GM23338 (cell line): ENCODE results near the gene RIMS4.

ENCODE experiments used
- CREB1 ChIP-seq: fragments of 250-450 bp; sonication (Bioruptor Pico); IDR thresholded peaks from 2 replicates; pipeline ENCODE4 v1.5.0; 2020; ENCODE audit warnings: low read depth, mild to moderate bottlenecking, moderate library complexity
- EZH2 ChIP-seq: fragments of 200-600 bp; sonication (generic); IDR thresholded peaks from one replicate; pipeline ENCODE4 v1.8.0; 2017; ENCODE audit warnings: antibody characterized with exemption, mild to moderate bottlenecking, low read depth; ENCODE audit not compliant: unreplicated experiment
- EZH2phosphoT487 ChIP-seq: fragments of 200-600 bp; sonication (generic); IDR thresholded peaks from one replicate; pipeline ENCODE4 v1.8.1; 2018; ENCODE audit warnings: antibody characterized with exemption; ENCODE audit not compliant: unreplicated experiment
- JUNB ChIP-seq: IDR thresholded peaks from one replicate; pipeline ENCODE4 v1.6.1; 2016; ENCODE audit warnings: antibody characterized with exemption; ENCODE audit not compliant: unreplicated experiment
- NANOG ChIP-seq: IDR thresholded peaks from 2 replicates; pipeline ENCODE4 v1.6.1; 2016; ENCODE audit warnings: antibody characterized with exemption, borderline replicate concordance
- POLR2AphosphoS5 ChIP-seq: IDR thresholded peaks from 2 replicates; pipeline ENCODE4 v1.6.1; 2016; ENCODE audit warnings: antibody characterized with exemption, low read depth
- ZNF114 ChIP-seq: fragments of 250-450 bp; sonication (Bioruptor Pico); IDR thresholded peaks from 2 replicates; pipeline ENCODE4 v1.5.0; 2020; ENCODE audit warnings: mild to moderate bottlenecking, moderate library complexity
- ZNF331 ChIP-seq: fragments of 250-450 bp; sonication (Bioruptor Pico); IDR thresholded peaks from 2 replicates; pipeline ENCODE4 v1.5.0; 2020; ENCODE audit warnings: low read depth, mild to moderate bottlenecking, moderate library complexity
- TF ChIP-seq, protein P1 (sequence below): fragments of 250-450 bp; sonication (Bioruptor Pico); IDR thresholded peaks from 2 replicates; pipeline ENCODE4 v1.5.0; 2020; ENCODE audit warnings: mild to moderate bottlenecking, moderate library complexity
- TF ChIP-seq, protein P2 (sequence below), 2 experiments: fragments of 200-600 bp in 1 of 2; sonication (generic) in 1 of 2; conservative IDR thresholded peaks; 2 replicates each; pipeline versions ENCODE4 v1.5.1 to v1.6.1; 2016 to 2017; ENCODE audit warnings: antibody characterized with exemption in 2 of 2, low read depth in 2 of 2, mild to moderate bottlenecking in 2 of 2, moderate library complexity in 1 of 2
- TF ChIP-seq, protein P3 (sequence below): IDR thresholded peaks from one replicate; pipeline ENCODE4 v1.6.1; 2018; ENCODE audit warnings: antibody characterized with exemption; ENCODE audit not compliant: unreplicated experiment

DNA sequence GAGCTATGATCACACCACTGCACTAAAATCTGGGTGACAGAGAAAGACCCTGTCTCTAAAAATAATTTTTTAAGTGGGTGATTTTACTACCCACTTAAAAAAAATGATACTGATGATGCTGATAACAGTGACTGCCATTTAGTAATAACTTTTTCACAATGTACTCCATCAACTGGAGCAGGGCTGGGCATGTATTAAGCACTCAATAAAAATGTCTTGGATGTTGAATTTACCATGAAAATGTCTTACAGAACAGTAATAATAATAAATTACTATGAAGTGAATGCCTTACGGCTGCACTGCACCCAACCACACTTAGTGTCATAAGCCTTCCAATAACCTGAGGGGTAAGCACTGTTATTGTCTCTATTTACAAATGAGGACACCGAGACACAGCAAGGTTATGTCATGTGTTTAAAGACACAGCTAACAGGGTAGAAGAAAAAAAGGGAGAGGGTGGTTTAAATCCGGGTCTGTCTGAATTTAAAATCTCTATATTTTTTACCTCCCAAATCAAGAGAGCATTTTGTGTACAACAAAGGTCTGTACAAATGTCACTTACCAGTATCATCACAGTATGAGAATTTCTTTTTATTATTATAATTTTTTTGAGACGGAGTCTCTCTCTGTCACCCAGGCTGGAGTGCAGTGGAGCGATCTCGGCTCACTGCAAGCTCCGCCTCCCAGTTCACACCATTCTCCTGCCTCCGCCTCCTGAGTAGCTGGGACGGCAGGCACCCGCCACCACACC lies 21.5 kb downstream of the RIMS4 start:
- TF ChIP-seq, protein P1, sequence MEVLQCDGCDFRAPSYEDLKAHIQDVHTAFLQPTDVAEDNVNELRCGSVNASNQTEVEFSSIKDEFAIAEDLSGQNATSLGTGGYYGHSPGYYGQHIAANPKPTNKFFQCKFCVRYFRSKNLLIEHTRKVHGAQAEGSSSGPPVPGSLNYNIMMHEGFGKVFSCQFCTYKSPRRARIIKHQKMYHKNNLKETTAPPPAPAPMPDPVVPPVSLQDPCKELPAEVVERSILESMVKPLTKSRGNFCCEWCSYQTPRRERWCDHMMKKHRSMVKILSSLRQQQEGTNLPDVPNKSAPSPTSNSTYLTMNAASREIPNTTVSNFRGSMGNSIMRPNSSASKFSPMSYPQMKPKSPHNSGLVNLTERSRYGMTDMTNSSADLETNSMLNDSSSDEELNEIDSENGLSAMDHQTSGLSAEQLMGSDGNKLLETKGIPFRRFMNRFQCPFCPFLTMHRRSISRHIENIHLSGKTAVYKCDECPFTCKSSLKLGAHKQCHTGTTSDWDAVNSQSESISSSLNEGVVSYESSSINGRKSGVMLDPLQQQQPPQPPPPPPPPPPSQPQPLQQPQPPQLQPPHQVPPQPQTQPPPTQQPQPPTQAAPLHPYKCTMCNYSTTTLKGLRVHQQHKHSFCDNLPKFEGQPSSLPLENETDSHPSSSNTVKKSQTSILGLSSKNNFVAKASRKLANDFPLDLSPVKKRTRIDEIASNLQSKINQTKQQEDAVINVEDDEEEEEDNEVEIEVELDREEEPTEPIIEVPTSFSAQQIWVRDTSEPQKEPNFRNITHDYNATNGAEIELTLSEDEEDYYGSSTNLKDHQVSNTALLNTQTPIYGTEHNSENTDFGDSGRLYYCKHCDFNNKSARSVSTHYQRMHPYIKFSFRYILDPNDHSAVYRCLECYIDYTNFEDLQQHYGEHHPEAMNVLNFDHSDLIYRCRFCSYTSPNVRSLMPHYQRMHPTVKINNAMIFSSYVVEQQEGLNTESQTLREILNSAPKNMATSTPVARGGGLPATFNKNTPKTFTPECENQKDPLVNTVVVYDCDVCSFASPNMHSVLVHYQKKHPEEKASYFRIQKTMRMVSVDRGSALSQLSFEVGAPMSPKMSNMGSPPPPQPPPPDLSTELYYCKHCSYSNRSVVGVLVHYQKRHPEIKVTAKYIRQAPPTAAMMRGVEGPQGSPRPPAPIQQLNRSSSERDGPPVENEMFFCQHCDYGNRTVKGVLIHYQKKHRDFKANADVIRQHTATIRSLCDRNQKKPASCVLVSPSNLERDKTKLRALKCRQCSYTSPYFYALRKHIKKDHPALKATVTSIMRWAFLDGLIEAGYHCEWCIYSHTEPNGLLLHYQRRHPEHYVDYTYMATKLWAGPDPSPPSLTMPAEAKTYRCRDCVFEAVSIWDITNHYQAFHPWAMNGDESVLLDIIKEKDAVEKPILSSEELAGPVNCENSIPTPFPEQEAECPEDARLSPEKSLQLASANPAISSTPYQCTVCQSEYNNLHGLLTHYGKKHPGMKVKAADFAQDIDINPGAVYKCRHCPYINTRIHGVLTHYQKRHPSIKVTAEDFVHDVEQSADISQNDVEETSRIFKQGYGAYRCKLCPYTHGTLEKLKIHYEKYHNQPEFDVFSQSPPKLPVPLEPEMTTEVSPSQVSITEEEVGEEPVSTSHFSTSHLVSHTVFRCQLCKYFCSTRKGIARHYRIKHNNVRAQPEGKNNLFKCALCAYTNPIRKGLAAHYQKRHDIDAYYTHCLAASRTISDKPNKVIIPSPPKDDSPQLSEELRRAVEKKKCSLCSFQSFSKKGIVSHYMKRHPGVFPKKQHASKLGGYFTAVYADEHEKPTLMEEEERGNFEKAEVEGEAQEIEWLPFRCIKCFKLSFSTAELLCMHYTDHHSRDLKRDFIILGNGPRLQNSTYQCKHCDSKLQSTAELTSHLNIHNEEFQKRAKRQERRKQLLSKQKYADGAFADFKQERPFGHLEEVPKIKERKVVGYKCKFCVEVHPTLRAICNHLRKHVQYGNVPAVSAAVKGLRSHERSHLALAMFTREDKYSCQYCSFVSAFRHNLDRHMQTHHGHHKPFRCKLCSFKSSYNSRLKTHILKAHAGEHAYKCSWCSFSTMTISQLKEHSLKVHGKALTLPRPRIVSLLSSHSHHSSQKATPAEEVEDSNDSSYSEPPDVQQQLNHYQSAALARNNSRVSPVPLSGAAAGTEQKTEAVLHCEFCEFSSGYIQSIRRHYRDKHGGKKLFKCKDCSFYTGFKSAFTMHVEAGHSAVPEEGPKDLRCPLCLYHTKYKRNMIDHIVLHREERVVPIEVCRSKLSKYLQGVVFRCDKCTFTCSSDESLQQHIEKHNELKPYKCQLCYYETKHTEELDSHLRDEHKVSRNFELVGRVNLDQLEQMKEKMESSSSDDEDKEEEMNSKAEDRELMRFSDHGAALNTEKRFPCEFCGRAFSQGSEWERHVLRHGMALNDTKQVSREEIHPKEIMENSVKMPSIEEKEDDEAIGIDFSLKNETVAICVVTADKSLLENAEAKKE (CRISPR knock-in tag), result no peak
- TF ChIP-seq CREB1 (CRISPR knock-in tag), result no peak
- no peak for TF ChIP-seq POLR2AphosphoS5
- TF ChIP-seq, protein P2, sequence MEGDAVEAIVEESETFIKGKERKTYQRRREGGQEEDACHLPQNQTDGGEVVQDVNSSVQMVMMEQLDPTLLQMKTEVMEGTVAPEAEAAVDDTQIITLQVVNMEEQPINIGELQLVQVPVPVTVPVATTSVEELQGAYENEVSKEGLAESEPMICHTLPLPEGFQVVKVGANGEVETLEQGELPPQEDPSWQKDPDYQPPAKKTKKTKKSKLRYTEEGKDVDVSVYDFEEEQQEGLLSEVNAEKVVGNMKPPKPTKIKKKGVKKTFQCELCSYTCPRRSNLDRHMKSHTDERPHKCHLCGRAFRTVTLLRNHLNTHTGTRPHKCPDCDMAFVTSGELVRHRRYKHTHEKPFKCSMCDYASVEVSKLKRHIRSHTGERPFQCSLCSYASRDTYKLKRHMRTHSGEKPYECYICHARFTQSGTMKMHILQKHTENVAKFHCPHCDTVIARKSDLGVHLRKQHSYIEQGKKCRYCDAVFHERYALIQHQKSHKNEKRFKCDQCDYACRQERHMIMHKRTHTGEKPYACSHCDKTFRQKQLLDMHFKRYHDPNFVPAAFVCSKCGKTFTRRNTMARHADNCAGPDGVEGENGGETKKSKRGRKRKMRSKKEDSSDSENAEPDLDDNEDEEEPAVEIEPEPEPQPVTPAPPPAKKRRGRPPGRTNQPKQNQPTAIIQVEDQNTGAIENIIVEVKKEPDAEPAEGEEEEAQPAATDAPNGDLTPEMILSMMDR (conservative IDR thresholded peaks at IDR 0.05; ENCODE audit: low read depth in 2 of 2), result no peak
- no peak for TF ChIP-seq EZH2phosphoT487
- TF ChIP-seq EZH2, result no peak
- TF ChIP-seq, protein P3, sequence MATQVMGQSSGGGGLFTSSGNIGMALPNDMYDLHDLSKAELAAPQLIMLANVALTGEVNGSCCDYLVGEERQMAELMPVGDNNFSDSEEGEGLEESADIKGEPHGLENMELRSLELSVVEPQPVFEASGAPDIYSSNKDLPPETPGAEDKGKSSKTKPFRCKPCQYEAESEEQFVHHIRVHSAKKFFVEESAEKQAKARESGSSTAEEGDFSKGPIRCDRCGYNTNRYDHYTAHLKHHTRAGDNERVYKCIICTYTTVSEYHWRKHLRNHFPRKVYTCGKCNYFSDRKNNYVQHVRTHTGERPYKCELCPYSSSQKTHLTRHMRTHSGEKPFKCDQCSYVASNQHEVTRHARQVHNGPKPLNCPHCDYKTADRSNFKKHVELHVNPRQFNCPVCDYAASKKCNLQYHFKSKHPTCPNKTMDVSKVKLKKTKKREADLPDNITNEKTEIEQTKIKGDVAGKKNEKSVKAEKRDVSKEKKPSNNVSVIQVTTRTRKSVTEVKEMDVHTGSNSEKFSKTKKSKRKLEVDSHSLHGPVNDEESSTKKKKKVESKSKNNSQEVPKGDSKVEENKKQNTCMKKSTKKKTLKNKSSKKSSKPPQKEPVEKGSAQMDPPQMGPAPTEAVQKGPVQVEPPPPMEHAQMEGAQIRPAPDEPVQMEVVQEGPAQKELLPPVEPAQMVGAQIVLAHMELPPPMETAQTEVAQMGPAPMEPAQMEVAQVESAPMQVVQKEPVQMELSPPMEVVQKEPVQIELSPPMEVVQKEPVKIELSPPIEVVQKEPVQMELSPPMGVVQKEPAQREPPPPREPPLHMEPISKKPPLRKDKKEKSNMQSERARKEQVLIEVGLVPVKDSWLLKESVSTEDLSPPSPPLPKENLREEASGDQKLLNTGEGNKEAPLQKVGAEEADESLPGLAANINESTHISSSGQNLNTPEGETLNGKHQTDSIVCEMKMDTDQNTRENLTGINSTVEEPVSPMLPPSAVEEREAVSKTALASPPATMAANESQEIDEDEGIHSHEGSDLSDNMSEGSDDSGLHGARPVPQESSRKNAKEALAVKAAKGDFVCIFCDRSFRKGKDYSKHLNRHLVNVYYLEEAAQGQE, result no peak
- no peak for TF ChIP-seq JUNB
- no peak for TF ChIP-seq NANOG
- TF ChIP-seq ZNF331, result no peak
- no peak for TF ChIP-seq ZNF114
